DLD1 (cell line): ENCODE measurements around the gene SLC36A3.
"Not testable (repeated sequence)": the region's sequence is repeated elsewhere in the genome, so short reads cannot be mapped to it uniquely, and the experiment has no call there.

ENCODE experiments used
- in situ Hi-C: cut with HindIII; loops from 2 replicates; pipeline ENCODE4 v1.10.0; 2017; ENCODE audit warnings: low sequenced_read_pairs

SLC36A3 gene

DNA sequence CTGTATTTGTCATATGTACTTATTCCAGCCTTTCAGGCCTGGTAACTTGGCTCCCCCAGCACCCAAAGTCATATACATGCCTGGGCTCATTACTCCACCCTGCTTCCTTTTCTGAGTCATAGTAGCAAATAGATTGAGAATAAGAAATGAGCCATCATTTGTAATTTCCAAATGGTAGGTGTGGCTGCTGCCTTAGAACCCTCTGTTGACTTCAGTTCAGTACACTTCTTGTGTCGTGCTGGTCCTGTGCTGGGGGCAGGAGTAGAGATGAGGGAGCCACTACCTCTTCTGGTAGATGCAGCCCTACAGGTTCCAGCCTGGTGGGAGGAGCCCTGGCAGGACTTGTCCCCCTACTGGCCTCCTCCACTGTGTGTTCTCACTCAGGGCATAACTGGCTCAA, 39.5 kb downstream of the SLC36A3 start:
- in situ Hi-C loops: no loop called here

DNA sequence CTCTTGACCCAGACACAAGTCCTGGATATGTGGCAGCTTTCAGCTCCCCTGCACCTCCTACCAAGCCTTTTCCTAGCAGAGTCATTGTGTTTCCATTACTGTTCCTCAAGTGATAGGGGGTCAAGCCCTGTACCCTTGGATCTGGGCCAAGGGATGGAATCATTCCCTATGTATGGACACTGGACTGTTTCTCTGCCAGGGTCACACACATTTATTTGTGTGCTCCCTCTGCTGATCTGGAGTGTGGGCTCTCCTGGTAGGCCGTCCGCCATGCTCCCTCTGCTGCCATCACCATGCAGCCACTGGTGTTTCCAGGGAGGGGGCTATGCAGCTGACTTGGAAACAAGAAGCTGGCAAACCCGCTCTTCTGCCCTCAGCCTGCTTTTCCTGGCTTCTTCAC, 41.0 kb downstream of the SLC36A3 start:
- in situ Hi-C loops: no loop called here

DNA sequence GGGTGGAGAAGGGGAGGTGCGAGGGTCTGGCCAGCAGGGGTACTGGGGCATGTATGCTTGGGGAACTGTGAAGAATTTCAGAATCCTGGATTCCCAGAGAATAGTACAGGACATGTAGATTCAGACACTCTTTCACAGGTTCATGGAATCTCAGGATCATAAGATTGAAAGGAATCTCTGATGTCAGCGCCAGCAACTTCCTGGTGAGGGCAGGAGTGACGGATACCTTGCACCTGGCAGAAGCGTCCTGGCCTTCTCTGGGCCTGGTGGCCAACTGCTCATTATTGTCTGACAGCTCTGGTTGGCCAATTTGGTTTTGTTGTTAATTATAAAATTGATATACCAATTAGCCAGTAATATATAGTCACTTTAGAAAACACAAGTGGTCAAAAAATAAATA, 43.6 kb downstream of the SLC36A3 start:
- in situ Hi-C loops: no loop called here

DNA sequence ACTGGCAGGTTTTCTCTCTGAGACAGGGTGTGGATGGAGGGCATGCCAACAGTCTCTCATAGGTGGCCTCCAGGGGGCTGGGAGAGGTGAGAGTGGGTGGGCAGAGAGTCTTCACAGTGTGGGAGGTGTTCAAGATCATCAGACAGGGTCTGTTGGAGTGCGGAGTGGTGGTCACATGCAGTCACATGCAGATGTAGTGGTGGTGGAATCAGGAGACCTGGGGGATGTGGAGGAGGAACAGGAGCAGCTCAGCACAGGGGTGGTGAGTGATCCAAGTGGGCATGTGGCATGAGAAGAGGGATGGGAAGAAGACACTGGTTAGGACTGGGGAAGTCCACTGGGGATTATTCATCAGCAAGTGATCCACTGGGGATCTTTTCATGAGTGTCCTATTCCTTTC, 44.8 kb downstream of the SLC36A3 start:
- in situ Hi-C loops: no loop called here

DNA sequence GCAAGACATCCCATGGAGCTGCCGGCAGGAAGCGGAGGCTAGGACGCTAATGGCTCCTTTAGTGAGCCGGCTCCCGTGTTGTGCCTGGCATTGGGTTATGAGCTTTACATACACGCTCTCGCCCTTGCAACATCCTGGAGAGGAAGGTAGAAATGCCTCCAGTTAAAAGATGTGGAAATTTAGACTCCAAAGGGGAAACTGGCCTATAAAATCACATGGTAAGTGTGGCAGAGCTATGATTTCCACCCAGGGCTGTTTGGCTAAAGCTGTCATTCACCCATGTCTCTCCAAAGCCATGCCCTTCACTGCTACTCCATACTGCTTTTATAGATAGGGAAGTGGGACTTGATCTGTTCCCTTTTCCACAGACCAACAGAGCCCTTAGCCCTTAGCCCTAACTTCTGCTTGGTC, 45.4 kb downstream of the SLC36A3 start:
- in situ Hi-C loops: no loop called here

DNA sequence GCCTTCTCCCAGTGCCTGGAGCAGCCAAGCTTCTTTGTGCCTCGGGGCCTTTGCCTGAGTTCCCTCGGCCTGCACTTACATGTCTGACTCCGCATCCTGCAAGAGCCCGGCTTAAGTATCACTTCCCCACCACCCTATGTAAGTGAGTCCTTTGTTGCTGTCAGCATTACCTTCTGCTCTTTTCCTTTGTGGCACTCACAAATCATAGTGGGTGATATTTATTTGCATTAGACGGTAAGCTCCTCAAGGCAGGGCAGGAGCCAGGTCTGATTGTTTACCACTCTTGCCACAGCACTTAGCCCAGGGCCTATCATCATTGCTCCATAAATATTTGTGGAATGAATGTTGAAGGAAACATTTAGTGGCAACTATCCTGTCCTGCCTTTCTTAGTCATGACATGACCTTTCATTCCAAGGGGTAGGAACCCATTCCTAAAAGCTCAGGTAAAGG, 45.8 kb downstream of the SLC36A3 start:
- in situ Hi-C loops: no loop called here

DNA sequence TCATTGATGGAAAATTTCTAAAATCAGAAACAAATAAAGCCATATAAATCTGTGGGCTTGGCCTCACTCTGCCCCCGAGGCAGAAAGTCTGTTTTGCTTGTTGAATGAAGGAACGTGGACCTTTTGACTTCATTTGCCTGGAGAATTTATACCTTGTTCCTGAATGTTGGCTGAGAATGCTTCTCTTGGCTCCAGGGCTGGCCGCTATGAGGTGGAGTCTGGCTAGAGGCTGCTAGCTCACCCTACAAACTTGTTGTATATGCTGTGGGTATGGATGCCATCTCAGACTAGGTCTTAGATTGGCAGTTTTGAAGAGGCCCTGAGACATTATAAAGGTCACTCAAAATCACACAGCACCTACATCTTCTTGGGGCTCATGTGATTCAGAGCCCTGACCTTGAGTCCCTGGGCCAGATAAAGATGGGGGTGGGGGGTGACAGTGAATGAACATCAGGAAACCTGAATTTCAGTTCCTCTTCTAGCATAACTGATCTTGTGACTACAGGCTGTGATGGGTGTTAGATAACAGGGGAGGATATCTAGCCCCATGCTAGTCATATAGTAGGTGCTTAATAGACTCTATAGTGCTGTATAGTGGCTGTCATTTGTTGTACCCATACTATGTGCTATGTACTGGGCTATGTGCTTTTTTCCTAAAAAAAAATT, 47.8 kb downstream of the SLC36A3 start:
- in situ Hi-C loops: no loop called here

DNA sequence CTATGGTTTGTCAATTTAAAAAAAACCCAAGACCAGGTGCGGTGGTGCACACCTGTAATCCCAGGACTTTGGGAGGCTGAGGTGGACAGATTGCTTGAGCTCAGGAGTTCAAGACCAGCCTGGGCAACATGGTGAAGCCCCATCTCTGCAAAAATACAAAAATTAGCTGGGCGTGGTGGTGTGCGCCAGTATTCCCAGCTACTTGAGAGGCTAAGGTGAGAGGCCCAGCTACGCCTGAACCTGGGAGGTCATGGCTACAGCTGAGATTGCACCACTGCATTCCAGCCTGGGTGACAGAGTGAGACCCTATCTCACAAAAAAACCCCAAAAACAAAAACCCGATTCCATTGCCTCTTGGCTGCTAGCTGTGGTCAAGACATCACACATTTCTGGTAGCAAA, 48.6 kb downstream of the SLC36A3 start:
- in situ Hi-C loops: not testable (repeated sequence)

DNA sequence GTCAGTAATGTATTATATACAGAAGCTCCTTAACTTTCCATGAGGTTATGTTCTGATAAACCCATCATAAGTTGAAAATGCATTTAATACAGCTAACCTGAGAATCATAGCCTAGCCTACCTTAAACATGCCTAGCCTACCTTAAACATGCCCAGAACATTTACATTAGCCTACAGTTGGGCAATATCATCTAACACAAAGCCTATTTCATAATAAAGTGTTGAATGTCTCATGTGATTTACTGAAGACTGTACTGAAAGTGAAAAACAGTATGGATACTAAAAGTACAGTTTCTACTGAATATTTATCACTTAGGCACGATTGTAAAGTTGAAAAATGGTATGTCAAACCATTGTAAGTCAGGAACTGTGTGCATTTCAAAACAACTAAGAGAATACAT, 49.0 kb downstream of the SLC36A3 start:
- in situ Hi-C loops: no loop called here

DNA sequence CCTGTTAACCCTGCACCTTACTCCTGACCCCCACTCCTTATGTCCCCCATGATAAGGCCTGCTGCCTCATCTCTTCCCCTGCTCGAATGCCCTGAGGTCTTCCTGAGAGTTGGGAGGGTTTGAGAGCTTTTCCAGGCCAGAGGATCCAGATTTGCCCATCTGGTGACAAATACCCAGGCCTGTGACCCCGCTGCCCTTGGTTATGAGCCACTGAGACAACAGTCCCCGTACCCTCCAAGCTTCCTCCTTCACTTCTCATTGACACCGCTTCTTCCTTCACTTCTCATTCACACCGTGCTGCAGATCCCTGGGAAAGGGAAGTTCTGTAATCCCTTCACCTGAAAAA, 50.0 kb downstream of the SLC36A3 start:
- in situ Hi-C loops: no loop called here

DNA sequence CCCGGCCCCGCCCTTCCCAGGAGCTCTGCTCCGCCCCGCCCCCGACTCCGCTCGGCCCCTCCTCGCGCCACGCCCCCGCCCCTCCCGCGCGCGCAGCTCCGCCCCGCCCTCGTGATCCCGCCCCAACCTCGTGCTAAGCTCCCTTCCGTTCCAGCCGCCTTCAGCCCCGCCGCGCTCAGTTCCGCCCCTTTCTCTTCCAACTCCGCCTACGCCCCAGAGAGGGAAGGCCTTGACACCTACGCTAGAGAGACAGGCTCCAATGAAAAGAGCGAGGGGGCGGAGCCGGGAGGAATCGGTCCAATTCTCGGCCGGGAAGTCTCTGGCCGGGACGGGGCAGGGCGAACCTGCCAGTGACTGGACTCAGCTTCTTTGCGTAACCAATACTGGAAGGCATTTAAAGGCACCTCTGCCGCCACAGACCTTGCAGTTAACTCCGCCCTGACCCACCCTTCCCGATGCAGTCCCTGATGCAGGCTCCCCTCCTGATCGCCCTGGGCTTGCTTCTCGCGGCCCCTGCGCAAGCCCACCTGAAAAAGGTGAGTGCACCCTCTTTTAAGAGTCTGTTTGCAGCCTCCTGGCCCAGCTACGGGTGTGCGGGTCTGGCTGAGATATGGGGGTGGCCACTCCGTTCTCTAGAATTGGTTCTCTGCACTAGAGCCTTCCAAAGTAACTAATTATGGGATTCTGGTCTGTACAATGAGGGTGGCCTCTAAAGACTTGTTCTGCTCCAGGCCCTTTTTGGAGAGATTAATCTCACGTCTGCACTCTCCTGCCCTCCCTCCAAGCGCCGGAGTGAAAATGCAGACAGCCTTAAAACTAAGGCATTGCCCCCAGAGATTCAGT, 50.6 kb downstream of the SLC36A3 start, which contains the start of gene GM2A:
Gene GM2A (plus strand): TSS at position 424 of the 843 bp plus-strand sequence. CDS start 32 bp downstream, at position 456.
- in situ Hi-C loops: no loop called here

DNA sequence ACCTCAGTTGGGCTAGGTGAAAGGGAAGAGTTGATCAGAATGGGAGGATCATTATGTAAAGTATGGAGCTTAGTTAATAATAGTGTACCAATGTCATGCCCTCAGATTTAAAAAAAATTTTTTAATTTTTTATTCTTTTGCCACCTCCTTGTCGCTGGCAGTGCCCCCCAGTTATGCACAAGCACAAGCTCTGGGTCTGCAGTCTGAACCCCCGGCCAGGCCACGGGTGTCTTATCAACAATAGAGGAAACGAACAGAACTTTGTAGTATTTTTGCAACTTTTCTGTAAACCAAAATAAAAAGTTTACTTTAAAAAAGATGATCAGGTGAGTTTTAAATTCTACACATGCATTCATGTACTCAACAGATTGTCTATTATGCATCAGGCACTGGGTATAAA, 51.9 kb downstream of the SLC36A3 start:
- in situ Hi-C loops: no loop called here

DNA sequence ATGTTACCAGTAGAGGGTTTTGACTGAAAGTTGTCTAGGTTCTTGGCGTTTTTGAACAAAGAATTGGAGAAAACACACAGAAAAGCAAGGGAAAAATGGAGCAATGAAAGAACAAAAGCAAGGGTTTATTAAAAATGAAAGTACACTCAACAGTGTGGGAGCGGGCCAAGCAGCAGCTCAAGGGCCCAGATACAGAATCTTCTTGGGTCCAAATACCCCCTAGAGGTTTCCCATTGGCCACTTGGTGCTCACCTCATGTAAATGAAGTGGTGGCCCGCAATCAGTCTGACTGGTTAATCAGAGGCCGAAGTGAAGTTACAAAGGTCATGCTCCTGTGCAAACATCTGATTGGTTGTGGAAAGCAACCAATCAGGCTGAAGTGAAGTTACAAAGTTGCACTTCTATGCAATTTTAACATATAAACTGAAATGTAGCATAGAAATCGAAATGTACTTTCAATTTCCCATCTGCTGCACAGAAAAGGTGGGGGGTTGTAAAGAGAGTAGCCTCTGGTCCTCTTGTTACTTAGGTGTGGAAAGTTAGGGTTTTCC, 52.5 kb downstream of the SLC36A3 start:
- in situ Hi-C loops: no loop called here

DNA sequence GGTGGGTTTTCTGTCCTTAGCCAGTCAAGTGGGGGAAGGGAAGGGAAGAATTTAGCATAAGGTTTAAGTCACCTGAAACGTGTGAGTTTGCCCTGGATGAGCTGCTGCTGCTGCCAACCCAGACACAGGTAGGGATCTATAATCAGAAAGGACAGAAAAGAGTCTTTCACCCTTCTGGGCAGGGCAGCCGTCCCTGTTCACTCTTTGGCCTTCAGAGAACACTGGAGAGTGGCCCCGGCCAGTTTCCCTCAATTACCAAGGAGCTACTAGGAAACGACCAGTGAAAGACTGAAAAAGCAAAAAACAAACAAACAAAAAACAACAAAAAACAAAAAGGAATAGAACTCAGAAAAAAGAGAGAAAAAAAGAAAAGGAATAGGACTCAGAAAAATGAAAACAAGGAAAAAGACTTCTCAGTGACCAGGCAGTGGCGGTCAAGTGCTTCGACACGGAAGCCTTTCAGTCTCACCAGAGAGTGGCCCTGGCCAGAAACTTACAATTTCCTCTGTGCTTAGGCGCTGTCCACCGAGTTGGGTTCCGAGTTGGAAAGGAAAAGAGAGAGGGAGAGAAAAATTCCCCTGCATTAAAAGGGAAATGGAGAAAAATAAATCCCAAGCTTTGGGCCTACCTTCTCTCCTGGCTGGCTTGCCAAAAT, 53.1 kb downstream of the SLC36A3 start:
- in situ Hi-C loops: no loop called here

DNA sequence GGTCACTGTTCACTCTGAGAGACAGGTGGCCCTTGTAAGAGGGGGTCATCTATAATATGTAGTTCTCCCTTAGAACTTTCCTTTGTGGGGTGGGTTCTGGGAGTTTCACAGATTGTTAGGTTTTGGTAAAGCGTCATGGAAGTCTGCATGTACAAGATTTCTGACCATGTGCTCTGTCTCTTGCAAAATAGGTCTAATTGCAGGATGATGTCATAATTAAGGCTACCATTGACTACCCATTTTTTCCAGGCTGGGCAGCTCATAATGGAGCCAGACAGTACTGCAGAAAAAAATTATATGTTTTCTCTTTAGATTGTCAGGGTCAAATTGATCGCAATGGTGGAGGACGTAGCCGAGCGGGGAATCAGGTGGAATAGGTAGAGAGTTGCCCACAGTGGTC, 54.3 kb downstream of the SLC36A3 start:
- in situ Hi-C loops: no loop called here

DNA sequence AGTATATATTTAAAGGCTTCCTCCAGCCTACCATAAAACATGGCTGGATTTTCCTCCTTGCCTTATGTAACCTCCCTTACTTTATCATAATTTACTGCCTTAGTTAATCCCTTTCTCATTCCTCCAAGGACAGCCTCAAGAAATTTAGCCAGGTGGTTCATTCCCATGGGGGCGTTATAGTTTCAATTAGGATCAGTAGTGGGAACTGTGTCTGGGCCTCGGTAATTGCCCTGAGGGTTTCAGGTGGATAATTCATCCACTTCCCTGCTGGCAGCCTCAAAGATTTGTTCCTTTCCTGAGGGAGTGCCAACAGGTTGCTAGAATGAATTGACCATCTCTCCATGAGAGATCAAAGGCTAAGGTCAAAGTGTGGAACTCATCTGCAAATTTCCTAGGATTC, 54.9 kb downstream of the SLC36A3 start:
- in situ Hi-C loops: no loop called here

DNA sequence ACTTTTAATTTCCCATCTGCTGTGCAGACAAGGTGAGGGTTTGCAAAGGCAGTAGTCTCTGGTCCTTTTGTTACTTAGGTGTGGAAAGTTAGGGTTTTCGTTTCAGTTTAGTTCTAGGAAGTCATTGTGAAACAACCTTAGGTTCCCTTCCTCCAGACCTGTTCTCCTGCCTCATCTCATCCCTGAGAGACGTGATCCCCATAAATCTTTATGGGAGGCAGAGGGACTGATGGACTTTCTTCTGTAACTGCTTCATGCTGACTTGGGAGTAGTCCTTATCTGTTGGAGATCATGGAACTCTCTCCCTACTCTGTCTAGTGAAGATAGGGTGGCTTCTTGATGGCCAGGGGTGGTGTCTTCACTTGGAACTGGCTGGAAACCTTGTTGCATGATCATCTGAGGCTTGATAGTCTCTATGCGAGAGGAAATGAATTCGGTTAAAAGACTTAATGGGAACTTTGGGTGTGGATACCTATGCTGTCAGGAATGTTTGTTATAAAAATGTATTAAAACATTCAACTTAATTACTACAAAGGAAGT, 57.8 kb downstream of the SLC36A3 start:
- in situ Hi-C loops: no loop called here

DNA sequence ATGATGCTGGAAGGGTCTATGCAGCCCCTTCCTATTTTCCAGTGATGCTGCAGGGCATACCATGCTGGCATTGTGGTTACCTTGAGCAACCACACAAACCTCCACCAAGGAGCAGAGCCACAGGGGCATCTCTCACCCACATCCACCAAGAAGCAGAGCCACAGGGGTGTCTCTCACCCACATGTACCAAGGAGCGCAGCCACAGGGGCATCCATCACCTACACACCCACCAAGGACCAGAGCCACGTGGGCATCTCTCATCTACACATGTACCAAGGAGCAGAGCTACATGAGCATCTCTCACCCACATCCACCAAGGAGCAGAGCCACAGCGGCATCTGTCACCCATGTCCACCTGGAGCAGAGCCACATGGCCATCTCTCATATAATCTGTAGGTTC, 59.4 kb downstream of the SLC36A3 start:
- in situ Hi-C loops: no loop called here

DNA sequence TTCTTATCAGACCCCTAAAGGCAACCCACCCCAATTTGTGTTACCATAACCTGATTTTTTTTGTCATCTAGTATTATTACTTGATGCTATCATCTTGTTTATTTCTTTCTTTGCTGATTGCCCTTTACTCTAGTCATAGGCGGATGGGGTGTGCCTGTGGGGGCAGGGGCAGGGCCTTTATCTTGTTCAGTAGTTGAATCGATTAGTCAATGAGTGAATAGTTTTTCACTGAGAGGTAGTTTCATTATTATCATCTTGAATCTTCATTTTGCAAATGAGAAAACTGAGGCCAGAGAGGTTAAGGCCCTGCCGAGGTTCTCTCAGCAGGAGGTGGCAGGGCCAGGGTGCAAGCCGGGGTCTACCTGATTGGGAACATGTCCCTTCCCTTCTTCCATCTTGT, 60.0 kb downstream of the SLC36A3 start:
- in situ Hi-C loops: no loop called here

DNA sequence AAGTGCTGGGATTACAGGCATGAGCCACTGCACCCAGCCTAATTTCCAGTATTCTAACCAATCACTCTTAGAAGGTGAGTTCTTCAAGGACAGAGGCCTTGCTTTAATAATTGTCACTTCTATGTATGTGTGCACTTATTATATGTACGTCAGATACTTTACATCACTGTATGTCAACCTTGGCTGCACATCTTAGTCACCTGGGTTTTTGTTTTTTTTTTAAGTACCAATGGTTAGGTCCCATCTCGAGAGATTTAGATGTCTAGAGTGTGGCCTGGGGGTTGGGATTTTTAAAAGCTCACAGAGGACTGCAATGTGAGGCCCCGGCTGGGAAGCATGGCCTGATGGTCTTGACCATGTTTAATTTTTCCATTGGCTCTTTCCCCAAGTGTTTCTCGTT, 60.4 kb downstream of the SLC36A3 start:
- in situ Hi-C loops: no loop called here

DNA sequence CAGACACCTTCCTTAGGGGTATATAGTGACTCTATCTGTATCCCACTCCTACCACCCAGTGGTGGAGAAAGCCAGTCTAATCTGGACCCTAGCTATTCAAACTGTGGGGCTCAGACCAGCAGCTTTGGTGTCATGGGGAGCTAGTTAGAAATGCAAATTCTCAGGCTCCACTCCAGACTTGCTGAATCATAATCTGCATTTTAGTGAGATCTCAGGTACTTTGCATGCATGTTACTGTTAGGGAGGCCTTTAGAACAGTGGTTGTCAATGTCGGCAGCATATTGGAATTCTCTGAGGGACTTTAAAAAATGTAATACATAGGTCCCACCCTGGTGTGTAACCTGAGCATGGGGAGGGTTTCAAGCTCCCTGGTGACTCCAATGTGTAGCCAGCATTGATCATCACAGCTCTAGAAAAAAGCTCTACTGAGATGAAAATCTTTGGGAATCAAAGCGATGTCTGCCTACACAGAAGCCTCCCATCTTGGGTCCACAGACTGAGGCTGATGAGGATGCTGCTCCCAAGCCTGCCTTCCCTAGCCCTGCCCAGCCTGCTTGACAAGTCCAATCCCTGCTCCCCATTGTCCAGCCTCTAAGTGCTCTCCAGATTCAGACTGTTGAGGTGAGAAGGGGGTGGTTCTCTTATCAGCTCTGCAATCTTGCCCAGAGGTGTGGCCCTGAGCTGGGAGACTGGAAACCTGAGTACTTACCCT, 62.5 kb downstream of the SLC36A3 start:
- in situ Hi-C loops: no loop called here
